ENCODE data around the gene AATK.

Gene AATK

GRCh38 chr17:81140018-81140417 lies 26.0 kb downstream of the AATK start:
- DNase-seq = no peak

DNA sequence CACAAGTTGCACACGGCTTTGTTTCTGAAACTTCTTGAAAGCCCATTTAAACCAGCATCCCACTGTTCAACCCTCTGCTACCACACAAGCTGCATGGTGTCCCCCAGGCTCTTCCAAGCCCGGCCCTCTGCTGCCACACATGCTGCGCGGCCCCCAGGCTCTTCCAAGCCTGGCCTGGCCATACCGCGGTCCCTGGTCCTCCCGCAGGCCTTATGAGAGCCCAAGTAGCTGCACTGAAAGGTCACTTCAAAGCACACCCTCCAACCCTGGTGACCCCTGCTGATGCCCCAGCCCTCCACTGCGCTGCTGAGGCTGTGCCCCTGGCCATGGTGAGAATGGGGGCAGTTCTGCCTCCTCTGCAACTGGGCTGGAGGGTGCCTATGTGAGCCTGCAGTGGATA lies 26.6 kb downstream of the AATK start:
- no peak for DNase-seq

GRCh38 chr17:81138500-81138899 lies 27.5 kb downstream of the AATK start:
- no peak for DNase-seq

DNA sequence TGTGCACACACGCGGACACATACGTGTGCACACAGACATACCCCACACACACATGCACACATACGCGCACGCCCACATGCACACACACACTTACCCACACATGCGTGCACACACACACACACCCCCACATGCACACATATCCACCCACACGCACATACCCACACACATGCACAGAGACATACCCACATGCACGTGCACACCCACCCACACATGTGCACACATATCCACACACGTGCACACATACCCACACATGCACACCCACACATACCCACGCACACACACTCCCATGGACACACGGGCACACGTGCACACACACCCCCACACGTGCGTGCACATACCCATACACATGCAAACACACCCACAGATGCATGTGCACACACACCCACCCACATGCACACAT lies 27.9 kb downstream of the AATK start:
- no peak for DNase-seq

- no peak for DNase-seq
These were observed 28.8 kb downstream of the AATK start for GRCh38 chr17:81137248-81137647.

- no peak for DNase-seq
These were observed 29.7 kb downstream of the AATK start for GRCh38 chr17:81136366-81136765.

GRCh38 chr17:81135505-81136278 lies 30.3 kb downstream of the AATK start:
- DNase-seq = no peak

DNA sequence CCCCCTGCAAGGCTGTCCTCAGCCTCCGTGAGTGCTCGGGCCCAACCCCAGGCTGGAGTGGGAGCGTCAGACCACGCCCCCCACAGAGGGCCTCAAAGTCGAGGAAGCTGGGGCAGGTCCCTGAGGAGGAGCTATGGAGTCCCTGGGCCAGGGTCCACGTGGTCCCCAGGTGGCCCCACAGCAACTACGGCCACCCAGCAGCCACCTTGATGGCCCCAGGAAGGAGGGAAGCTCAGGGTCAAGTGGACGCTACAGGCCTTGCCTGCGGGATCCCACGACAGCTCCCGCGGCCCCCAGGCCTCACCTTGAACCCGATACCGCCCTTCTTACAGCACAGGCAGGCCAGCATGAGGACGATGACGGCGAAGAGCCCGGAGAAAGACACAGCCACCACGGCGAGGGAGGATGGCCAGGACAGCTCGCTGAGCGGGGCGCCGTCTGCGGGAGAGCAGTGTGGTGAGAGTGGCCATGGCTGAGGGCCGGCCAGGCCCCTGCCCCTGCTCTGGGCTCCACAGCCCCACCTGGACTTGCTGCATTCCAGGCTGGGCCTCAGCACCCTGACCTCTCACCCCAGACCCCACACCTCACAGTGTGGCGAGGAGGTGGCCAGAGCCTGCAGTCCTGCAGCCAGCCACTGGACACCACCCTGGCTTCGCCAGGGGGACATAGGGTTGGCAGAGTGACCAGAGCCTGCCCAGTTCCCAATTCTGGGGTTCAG lies 31.8 kb downstream of the AATK start:
- DNase-seq = no peak

DNA sequence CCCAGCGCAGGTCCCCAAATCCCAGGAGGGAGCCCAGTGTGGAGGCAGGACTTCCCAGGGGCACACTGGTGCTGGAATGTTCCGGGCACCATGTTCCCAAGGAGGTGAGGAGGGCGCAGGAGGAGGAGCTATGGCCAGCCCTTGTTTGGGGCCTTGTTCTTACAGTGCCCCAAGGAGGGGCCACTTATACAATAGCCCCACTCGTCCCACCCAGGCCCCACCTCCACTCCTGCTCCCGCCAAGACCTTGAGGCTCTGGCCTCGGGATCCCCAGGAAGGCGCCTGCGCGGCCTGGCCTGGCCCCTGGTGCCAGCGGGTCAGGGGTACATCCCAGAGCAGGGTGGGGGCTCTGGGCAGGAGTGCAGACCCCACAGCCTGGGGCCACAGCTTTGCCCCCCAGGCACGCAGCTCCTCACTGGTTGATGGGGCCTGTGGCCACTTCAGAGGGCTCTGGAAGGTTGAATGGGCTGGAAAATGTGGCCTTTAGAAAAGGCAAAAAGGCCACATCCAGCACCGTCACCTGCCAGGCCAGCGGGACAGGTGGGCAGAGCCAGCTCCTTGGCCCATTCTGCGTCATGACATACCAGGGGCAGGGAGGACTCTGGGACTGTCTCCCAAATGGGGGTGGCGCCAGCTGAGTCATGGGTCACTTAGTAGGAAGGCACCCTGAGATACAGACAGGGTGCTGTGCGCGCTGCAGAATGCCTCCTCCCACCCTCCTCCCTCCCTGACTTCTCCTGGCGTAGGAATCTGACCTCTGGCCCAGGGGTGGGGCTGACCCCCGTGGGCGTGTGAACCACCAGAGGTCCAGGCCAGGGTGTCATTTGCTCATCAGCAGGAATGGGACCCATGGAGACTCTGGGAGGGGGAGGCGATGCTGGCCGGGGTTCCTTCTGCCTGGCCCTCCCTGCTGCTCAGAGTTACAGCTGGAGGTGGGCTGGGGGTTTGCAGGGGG lies 33.0 kb downstream of the AATK start:
- DNase-seq = no peak

- no peak for DNase-seq
These were observed 33.9 kb downstream of the AATK start for GRCh38 chr17:81132197-81132540.

DNA sequence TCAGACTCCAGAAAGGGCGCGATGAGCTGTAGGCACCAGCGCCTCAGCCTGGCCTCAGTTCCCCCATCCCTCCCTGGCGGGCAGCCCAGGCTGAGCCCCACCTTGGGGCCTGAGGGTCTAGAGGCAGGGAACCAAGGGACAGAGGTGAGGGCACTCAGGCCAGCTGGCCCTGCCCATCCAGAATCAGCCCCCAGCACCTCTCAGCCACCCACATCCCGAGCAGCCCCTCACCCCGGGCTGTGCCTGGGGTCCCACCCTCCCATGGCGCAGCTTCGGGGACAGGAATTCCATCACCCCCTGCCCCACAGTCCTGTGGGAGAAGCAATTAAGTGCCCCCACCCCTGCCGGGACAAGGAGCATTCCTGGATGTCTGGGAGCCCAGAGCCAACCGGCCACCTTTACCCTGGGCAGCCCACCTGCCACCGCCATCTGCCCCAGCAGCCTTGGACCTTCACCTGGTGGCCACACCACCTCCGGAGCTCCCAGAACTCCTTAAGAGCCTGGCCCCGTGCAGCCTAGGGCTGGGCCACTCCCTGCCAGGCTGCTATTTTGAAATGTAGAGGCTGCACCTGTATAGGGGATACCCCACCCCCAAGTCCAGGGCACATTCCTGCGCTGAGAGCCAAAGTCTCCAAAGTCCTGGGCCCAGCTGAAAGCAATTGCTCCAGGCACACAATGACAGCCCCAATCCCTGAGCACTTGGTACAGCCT lies 34.4 kb downstream of the AATK start:
- DNase-seq = no peak

DNA sequence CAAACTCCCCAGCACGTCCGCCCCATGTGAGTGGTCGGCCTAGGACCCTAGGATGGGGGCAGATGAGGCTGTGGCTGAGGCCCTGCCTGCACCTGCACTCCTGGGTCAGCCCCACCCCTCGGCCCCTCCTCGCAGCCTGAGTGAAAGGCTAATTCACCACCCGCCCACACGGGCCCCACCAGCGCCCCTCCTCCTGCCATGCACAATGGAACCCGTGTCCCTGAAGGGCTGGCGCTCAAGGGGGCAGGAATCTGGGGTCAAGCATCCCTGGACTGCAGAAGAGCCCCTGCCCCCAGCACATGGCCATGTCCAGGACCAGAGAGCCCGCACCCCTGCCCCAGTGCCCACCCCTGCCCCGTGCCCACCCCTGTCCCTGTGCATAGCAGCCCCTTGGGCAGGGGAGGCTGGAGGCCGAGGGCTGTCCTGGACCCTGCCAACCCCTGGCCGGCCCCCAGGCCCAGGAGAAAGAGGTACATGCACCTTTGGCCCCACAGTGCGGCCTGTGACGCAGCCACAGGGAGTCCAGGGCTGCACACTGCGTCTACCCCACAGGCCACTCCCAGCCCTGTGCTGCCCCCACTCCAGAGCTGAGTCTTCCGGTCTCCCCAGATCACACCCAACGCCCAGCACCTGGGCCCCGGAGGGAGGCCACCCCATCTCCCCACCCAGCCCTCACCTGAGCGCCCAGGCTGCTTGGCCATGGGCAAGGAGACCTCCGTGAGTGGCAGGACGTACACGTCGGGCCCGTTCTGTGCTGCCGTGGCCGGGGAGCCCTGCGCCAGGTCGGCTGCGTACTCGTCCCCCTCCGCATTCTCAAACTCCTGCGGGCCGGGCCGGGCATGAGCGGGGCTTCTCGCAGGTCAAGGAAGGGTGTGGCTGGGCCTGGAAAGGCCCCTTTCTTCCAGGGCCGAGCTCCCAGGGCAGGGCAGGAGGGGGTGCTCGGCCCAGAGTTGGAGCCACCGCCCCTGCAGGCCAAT lies 35.3 kb downstream of the AATK start:
- no peak for DNase-seq

GRCh38 chr17:81129711-81130367 lies 36.2 kb downstream of the AATK start:
- DNase-seq = no peak

DNA sequence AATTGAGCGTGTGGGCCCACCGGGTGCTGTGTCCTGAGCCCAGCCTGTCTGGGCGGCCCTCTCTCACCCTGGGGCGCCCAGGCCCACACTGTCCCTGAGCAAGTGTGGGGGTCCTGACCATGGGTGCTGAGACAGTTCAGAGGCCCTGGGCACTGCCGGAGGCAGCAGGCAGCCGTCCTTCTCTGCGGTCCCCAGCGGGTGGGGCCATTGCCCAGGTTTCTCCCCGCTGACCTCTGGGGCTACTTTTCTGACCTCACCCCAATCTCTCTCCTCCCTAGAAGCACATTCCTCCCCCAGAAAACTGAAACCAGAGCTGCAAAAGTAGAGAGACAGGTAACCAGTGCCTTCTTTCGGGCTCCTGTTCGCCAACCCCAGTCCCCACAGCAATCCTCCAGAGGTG lies 36.7 kb downstream of the AATK start:
- DNase-seq = no peak

- no peak for DNase-seq
These were observed 37.2 kb downstream of the AATK start for GRCh38 chr17:81128774-81129173.

DNA sequence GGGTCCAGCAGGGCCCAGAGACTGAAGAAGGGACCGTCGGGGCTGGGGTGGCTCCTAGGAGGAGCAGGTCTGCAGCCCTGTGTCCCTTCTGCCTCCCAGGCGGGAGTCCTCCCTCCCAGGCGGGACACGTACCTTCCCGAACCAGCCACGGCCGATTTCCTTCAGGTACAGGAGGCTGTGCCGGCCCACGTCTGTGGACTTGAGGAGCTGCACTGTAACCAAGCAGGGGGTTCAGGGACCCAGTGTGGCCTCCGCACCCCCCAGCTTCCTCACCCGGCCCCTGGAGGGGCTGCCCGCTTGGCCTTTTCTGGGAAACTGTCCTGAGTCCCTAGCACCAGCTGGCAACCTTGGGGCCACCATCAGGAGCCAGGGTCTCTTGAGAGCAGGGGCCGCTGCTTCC lies 37.7 kb downstream of the AATK start:
- no peak for DNase-seq

DNA sequence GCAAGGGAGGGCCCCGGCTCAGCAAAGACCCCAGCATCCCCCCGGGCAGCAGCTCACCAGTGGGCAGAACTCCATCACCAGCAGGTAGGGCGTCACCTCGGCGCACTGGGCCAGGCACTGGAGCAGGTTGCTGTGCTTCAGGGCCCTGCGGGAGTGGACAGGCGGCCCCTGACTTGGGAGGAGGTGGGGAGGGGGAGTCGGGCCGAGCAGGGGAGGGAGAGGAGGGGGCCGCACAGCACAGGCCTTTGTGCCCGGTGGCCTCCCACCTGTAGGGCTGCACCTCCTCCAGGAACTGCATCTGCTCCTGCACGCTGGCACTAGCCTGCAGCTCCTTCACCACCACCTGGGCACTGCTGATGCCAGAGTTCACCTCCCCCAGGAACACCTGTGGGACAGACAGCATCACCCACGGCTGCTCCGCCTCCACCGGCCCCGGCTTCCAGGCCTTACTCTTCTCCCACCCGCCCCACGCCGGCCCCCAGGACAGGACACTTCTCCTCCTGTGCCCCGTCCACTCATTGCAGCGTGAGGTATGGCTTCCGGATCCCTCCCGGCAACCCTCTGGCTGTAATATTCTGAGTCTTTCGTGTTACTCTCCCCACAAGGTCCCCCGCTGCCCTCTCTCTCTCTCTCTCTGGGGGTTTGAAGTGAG lies 38.4 kb downstream of the AATK start:
- no peak for DNase-seq

- no peak for DNase-seq
These were observed 38.9 kb downstream of the AATK start for GRCh38 chr17:81127133-81127455.

- no peak for DNase-seq
These were observed 39.5 kb downstream of the AATK start for GRCh38 chr17:81126281-81127132.

All from activated effector memory CD4-positive, alpha-beta T cell treated with anti-CD3 and anti-CD28 coated beads, Interleukin-2, amount 50 U/mL, for 16 hours (primary cell).